Retinal pigment epithelial cell (primary cell): Measurements from ENCODE around the gene SLC25A17.

Source experiments
- DNase-seq: peaks from one replicate; pipeline ENCODE4 v3.0.0-alpha.2; 2010; ENCODE audit warnings: low read depth
- H3K4me3 ChIP-seq: 2 replicates; pipeline ENCODE4 v1.5.1; 2011; ENCODE audit warnings: mild to moderate bottlenecking, low read length, control low read depth, moderate library complexity
- TF ChIP-seq, protein P1 (sequence below): conservative IDR thresholded peaks from 2 replicates; pipeline ENCODE4 v1.5.1; 2011; ENCODE audit warnings: low read depth, low read length, control low read depth, inconsistent platforms

The SLC25A17 gene

DNA sequence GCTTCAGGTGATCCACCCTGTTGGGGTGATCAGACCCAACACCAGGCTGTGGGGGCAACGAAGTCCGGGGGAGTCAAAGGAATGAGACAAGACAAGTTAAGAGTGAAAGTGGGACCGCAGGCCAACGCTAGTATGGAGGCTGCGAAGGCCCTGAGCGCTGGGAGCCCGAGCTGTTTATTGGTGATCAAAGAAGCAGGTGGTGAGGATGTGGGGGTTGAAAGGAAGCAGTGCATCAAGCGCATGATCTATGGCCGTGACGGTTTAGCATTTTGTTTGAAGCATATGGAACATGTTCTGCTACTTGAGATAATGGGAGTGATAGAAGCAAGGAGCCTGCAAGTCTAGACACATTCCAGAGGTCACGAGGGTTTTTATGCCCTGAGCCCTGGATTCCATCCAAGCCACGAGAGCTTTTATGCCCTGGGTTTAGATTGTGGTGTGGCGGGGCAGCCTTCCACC is 90.4 kb downstream of the SLC25A17 start:
- TF ChIP-seq, protein P1, sequence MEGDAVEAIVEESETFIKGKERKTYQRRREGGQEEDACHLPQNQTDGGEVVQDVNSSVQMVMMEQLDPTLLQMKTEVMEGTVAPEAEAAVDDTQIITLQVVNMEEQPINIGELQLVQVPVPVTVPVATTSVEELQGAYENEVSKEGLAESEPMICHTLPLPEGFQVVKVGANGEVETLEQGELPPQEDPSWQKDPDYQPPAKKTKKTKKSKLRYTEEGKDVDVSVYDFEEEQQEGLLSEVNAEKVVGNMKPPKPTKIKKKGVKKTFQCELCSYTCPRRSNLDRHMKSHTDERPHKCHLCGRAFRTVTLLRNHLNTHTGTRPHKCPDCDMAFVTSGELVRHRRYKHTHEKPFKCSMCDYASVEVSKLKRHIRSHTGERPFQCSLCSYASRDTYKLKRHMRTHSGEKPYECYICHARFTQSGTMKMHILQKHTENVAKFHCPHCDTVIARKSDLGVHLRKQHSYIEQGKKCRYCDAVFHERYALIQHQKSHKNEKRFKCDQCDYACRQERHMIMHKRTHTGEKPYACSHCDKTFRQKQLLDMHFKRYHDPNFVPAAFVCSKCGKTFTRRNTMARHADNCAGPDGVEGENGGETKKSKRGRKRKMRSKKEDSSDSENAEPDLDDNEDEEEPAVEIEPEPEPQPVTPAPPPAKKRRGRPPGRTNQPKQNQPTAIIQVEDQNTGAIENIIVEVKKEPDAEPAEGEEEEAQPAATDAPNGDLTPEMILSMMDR: no peak
- DNase-seq: peak; percentile 77
- H3K4me3 ChIP-seq: no peak overlapping the region

DNA sequence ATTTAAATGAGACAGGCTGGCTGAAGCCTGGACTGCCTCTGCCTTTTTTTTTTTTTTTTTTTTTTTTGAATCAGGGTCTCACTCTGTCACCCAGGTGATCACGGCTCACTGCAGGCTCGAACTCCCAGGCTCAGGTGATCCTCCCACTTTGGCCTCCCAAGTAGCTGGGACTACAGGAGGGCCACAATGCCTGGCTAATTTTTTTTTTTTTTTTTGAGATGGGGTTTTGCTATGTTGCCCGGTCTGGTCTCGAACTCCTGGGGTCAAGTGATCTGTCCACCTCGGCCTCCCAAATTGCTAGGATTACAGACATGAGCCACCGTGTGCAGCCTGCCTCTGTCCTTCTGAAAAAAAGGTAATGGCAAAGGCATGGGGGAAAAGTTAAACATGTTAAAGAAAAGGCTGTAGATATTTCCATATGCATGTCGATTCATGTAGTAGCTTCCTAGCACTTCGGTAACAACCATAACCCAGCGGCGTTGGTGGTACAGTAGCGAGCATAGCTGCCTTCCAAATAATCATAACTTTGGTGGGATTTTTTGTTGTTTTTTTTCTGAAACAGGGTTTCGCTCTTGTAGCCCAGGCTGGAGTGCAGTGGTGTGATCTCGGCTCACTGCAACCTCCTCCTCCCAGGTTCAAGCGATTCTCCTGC is 91.1 kb downstream of the SLC25A17 start:
- no peak for DNase-seq
- H3K4me3 ChIP-seq: no peak overlapping the region

GRCh38 chr22:40727070-40727963 is 91.8 kb downstream of the SLC25A17 start:
- TF ChIP-seq, protein P1: no peak
- no peak for DNase-seq
- H3K4me3 ChIP-seq: no peak overlapping the region

More for the DNA sequence above, 91.1 kb downstream of the SLC25A17 start:
- TF ChIP-seq, protein P1: no peak

GRCh38 chr22:40726514-40726913 is 92.6 kb downstream of the SLC25A17 start:
- no peak overlapping the region for H3K4me3 ChIP-seq
- TF ChIP-seq, protein P1: no peak
- no peak for DNase-seq

GRCh38 chr22:40723396-40723933 is 95.7 kb downstream of the SLC25A17 start:
- TF ChIP-seq, protein P1: no peak
- no peak overlapping the region for H3K4me3 ChIP-seq
- no peak for DNase-seq

DNA sequence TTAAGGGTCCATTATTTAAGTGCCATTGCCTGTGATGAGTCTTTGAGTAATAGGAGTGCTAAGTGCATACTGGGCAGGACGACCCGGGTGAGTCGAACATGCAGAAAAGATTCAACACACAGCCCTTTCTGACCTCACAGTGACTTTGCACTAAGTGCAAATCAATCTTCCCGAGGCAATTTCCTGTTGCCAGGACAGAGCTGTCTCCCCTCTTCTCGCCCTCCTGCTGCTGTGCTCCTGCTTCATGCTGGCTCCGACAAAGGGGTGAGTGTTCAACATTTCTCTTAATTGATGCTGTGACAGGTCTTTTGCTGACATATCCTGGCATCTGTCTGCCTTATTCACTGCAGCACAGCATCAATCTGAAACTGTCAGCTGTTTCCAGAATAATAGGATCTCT is 97.9 kb downstream of the SLC25A17 start:
- no peak for DNase-seq

More for the DNA sequence above, 97.9 kb downstream of the SLC25A17 start:
- TF ChIP-seq, protein P1: no peak
- no peak overlapping the region for H3K4me3 ChIP-seq
